ENCODE results near the gene VMAC.

DNA sequence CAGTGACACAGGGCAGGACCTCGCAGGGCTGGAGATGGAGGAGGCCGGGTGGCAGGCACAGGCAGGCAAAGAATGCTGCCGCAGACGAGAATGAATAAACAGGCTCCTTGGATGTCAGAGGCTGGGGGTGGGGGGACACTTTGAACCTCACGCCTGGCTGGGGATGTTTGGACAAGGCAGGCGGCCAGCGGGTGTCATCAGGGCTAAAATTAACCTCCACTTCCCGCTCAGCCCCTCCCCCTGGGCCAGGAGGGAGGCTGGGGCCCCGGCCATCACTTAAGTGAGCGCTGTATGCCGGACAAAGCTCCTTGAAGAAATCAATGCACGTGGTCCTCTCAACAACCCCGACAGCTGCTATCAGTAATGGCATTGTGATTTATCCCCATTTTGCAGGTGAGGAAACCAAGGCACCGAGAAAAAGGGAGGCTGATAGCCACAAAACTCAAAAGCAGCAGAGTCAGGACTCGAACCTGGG, 24.0 kb upstream of the VMAC start:
- TF ChIP-seq, protein P1, sequence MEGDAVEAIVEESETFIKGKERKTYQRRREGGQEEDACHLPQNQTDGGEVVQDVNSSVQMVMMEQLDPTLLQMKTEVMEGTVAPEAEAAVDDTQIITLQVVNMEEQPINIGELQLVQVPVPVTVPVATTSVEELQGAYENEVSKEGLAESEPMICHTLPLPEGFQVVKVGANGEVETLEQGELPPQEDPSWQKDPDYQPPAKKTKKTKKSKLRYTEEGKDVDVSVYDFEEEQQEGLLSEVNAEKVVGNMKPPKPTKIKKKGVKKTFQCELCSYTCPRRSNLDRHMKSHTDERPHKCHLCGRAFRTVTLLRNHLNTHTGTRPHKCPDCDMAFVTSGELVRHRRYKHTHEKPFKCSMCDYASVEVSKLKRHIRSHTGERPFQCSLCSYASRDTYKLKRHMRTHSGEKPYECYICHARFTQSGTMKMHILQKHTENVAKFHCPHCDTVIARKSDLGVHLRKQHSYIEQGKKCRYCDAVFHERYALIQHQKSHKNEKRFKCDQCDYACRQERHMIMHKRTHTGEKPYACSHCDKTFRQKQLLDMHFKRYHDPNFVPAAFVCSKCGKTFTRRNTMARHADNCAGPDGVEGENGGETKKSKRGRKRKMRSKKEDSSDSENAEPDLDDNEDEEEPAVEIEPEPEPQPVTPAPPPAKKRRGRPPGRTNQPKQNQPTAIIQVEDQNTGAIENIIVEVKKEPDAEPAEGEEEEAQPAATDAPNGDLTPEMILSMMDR (optimal IDR thresholded peaks at IDR 0.05 in 1 of 3, IDR thresholded peaks at IDR 0.05 in 1 of 3, conservative IDR thresholded peaks at IDR 0.05 in 1 of 3; ENCODE audit: extremely low read depth in 1 of 3, insufficient read depth in 2 of 3, low read length in 3 of 3): no peak
- TF ChIP-seq EZH2 (IDR thresholded peaks at IDR 0.05; ENCODE audit: low read length): no peak
